Measurements from ENCODE around the gene CRYBA2.

CRYBA2 gene

GRCh38 chr2:218981390-218981880 is 11.8 kb downstream of the CRYBA2 start:
- DNase-seq = no peak

DNA sequence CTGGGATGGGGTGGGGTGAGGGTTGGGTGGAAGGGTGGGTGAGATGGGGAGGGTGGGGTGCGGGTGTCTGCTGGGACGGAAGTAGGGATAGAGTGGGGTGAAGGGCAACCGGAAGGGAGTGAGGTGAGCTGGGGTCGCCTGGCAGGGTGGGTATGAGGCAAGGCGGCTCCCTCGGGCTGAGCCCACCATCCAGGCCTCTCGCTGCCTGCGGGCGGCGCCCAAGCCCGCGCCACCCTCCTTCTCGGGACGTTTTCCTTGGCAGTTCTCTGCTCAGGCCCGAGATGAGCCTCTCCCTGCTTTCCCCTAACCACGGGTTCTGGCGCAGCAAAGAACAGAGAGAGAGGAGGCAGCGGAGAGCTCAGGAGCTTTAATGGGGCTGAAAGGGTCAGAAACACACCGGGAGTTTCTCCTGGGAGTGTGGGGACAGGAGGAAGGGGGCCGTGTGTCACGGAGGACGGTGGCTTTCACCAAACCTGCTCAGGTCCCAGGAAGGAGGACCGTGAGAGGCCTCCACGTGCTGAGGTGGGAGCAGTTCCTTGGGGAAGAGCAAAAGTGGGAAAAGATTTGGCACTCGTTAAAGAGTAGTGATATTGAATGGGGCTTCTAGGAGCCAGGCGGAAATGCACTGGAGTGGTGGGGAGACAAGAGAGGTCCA is 12.4 kb downstream of the CRYBA2 start:
- no peak for DNase-seq

- DNase-seq = peak; percentile 84
These were observed 13.1 kb downstream of the CRYBA2 start for GRCh38 chr2:218979846-218980734.

DNA sequence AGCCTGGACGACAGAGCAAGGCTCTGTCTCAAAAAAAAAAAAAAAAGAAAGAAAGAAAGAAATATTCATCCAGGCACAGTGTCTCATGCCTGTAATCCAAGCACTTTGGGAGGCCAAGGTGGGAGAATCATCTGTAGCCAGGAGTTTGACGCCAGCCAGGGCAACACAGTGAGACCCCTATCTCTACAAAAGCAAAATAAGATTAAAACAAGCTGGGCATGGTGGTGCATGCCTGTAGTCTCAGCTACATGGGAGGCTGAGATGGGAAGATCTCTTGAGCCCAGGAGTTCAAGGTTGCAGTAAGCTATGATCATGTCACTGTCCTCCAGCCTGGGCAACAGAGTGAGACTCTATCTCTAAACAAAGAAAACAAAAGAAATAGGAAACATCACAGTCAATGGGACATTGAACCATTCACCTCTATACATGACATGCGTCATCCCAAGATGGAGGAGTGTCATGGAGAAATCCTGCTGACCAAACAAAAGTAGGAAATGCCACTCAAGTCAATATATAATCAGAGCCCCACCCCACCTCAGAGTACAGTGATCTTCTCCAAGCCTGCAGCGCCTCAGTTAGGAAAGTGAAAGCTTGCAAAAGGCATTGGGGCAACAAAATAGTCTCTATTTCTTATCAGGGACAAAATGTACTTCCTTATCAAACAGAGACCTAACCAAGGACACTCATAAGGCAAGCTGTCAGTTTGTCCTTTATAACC is 18.0 kb downstream of the CRYBA2 start:
- DNase-seq = no peak

DNA sequence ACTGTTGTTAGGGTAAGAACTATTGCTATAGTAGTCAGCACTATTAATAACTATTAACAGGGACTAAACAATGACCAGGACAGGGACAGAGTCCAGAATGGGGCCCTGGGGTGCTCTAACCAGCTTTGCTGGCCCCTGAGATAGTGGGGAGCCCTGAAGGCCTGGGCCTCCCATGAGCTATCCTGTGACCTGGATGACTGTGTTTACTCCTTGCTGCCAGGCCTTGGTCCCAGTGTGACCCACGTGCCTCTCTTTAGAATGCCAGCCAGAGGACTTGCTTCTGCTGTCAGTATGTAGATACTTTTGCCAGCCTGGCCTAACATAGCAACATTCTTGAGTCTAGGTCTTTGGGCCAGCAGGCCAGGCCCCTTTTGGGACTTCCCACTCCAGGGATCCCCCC is 22.3 kb downstream of the CRYBA2 start:
- DNase-seq = no peak

DNA sequence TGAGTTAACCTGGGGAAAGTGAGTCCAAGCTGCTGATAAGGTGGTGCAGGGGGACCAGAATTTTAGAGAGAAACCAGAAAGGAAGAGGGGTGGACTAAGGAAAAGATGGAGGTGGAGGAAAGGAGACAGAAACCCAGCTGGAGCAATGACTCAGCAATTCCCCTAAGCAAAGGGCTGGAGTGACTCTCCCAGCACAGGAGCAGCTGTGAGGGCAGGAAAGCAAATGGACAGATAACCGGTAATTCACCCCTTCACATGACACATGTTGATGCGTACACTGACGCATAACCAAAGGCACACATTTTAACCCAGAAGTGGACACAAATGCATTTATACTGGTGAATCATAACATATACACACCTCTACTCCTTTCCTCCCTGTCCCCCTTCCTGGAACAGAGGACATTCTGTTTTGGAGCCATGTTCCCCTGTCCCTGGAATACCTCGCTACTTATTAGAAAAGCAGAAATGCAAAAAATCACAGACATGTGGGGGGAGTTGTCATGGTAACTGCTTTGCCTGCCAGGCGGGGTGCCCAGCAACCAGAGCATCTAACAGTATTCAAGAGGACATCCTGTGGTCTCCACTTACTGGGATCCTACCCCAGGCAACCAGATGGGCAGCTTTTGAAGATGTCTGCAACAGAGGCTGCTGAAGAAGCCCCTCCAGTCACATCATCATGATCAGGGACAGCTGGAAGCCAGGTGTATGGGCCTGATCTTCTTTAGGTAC is 29.0 kb downstream of the CRYBA2 start:
- DNase-seq = no peak

DNA sequence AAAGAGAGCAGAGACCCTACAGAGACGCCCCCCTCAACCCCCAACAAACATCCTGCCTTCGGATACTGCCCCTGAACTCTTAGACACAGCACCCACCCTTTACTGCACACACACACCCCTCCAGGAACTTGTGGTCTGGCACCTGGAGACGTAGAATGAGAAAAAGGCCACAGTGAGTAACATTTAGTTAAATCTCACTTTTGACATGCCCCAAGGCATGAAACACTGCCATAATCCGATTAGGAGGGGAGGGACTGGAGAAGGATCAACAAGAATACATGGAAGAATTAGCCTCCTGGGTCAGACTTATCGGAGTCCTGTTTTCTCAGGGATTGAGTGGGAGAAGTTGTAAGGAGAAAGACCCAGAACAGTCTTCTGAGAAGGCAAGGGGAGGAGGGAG is 29.6 kb downstream of the CRYBA2 start:
- no peak for DNase-seq

GRCh38 chr2:218962859-218963492 is 30.2 kb downstream of the CRYBA2 start:
- DNase-seq = peak; percentile 66

- peak; percentile 24 for DNase-seq
These were observed 31.3 kb downstream of the CRYBA2 start for GRCh38 chr2:218961651-218962570.

DNA sequence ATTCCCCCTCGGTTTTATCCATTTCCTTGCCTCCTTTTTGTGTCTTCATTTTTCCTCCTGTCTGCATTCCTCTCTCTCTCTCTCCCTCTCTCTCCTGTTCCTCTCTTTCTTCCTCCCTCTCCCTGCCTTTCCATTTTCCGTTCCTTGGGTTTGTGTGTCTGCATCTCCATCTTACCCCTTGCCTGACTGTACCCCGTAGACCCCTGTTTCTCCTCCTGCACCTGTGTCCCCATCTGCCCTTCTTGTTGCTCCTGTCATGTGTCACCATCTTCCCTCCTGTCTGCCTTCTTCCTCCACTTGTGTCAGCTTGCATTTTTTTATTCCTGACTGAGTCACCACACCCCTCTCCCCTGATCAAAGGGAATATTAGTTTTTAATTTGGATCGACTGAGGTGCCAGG is 32.0 kb downstream of the CRYBA2 start:
- no peak for DNase-seq

DNA sequence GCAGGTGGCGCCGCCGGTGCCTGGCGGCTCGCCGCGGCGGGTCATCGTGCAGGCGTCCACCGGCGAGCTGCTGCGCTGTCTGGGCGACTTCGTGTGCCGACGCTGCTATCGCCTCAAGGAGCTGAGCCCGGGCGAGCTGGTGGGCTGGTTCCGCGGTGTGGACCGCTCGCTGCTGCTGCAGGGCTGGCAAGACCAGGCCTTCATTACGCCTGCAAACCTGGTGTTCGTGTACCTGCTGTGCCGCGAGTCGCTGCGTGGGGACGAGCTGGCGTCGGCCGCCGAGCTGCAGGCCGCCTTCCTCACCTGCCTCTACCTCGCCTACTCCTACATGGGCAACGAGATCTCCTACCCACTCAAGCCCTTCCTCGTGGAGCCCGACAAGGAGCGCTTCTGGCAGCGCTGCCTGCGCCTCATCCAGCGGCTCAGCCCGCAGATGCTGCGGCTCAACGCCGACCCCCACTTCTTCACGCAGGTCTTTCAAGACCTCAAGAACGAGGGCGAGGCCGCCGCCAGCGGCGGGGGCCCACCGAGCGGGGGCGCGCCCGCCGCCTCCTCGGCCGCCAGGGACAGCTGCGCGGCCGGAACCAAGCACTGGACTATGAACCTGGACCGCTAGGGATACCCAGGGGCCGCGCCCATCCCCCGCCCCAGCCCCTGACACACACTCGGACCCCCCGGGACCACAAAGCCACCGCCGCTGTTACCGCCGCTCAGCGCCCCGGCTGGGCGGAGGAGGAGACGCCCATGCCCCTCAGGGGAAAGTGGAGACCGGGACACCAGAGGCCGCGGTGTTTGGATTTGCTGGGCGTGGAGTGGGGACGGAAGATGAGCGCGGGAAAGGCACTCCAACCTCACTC is 32.7 kb downstream of the CRYBA2 start:
- no peak for DNase-seq

DNA sequence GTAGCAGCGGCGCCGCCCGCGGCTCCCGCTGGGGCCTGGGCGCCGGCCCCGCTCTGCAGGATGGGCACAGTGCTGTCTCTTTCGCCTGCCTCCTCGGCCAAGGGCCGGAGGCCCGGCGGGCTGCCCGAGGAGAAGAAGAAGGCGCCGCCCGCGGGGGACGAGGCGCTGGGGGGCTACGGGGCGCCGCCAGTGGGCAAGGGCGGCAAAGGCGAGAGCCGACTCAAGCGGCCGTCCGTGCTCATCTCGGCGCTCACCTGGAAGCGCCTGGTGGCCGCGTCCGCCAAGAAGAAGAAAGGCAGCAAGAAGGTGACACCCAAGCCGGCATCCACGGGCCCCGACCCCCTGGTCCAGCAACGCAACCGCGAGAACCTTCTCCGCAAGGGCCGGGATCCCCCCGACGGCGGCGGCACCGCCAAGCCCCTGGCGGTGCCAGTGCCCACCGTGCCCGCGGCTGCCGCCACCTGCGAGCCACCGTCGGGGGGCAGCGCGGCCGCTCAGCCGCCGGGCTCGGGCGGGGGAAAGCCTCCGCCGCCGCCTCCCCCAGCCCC is 33.4 kb downstream of the CRYBA2 start:
- no peak for DNase-seq

GRCh38 chr2:218959141-218959731 is 34.0 kb downstream of the CRYBA2 start, which contains the start of gene CDK5R2:
CDK5R2 (plus strand) TSS chr2:218959666; CDS start chr2:218959821, 155 bp downstream.
- peak; percentile 70 for DNase-seq

GRCh38 chr2:218958276-218958675 is 34.9 kb downstream of the CRYBA2 start:
- no peak for DNase-seq

GRCh38 chr2:218957671-218958070 is 35.6 kb downstream of the CRYBA2 start:
- DNase-seq = no peak

GRCh38 chr2:218956039-218956438 is 37.2 kb downstream of the CRYBA2 start:
- no peak for DNase-seq

DNA sequence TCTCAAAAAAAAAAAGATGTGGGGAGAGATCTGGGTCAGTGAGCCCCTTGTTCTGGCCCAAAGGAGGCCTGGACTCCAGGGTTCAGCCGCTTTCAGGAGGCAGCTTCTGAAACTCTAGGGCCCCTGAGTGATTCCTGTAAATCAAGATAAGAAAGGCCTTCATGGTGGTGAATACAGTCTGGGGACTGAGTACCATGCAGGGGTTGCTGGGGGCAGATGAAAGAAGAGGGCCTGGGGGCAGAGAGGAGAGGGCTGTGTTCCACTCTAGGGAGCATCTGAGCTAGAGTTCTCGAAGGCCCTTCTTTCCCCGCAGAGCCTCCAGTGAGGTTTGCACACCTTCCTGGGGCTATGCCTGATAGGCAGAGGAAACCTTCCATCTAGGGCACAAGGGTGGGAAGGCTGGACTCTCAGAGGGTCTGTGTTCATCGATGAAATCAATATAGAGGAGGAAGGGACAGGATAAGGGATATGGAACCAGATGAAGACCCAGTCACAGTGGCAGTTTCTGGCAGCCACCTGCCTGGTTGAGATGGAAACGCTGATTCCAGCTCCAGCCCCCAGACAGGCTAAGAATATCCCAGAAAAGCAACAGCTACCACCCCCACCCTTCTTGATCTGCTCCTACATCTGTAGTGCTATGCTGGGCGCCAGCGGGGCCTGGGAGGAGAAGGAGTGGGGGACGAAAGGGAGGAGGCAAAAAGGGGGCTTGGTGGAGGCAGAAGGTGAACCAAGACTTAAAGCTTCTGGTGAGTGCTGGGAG is 38.5 kb downstream of the CRYBA2 start:
- DNase-seq = no peak

- no peak for DNase-seq
These were observed 39.8 kb downstream of the CRYBA2 start for GRCh38 chr2:218953366-218953954.

All from RPMI8226 (cell line).